Suprapubic skin (tissue), 4 donors: ENCODE measurements around the gene FOXRED2. TPM values are rescaled to one million over a fixed set of nuclear protein-coding genes. Genes with fewer than 3 reads are reported as not detected.
A peak's percentile ranks its signal among the peaks of the same experiment; 100 is the strongest.

Source experiments
- DNase-seq, 2 donors: peaks; one replicate each; pipeline ENCODE4 v3.0.0-alpha.2; 2019; ENCODE audit warnings: low spot score in 2 of 2
- H3K27ac ChIP-seq: fragments of 200-600 bp; sonication (generic); one replicate; pipeline ENCODE4 v1.5.1; 2019
- H3K27me3 ChIP-seq: fragments of 200-600 bp; sonication (generic); one replicate; pipeline ENCODE4 v1.5.1; 2019
- H3K36me3 ChIP-seq: fragments of 200-600 bp; sonication (generic); one replicate; pipeline ENCODE4 v1.5.1; 2019
- H3K4me1 ChIP-seq: fragments of 200-600 bp; sonication (generic); one replicate; pipeline ENCODE4 v1.5.1; 2019
- H3K4me3 ChIP-seq: fragments of 200-600 bp; sonication (generic); one replicate; pipeline ENCODE4 v1.5.1; 2019; ENCODE audit warnings: mild to moderate bottlenecking
- H3K9me3 ChIP-seq: fragments of 200-600 bp; sonication (generic); one replicate; pipeline ENCODE4 v1.5.1; 2019
- CTCF ChIP-seq, 2 donors: fragments of 200-600 bp in 1 of 2; fragments of 450-650 bp in 1 of 2; sonication (generic) in 1 of 2; IDR thresholded peaks; one replicate each; pipeline ENCODE4 v1.5.1; 2016 to 2019; ENCODE audit warnings: antibody characterized with exemption in 2 of 2, mild to moderate bottlenecking in 1 of 2, moderate library complexity in 1 of 2
- EP300 ChIP-seq: sonication (generic); formaldehyde crosslinking; IDR thresholded peaks from one replicate; pipeline ENCODE4 v1.6.1; 2017; ENCODE audit warnings: antibody characterized with exemption
- POLR2A ChIP-seq, 2 donors: fragments of 450-650 bp; IDR thresholded peaks; one replicate each; pipeline ENCODE4 v1.6.1; 2017; ENCODE audit warnings: antibody characterized with exemption in 2 of 2, mild to moderate bottlenecking in 2 of 2, moderate library complexity in 2 of 2
- POLR2AphosphoS5 ChIP-seq, 3 donors: sonication (generic); formaldehyde crosslinking; IDR thresholded peaks; one replicate each; pipeline ENCODE4 v1.6.1; 2017; ENCODE audit warnings: antibody characterized with exemption in 3 of 3
- WGBS: methylation state at CpG from one replicate; pipeline ENCODE4 v1.1.5; 2018; 5-methylcytosine and 5-hydroxymethylcytosine counted together
- total RNA-seq, 4 donors: library from RNA; depleted of rRNA; stranded (reverse); fragments of >200 nt; gene quantifications; one replicate each; pipeline ENCODE4 v1.1.0, GENCODE V29; 2016

Gene FOXRED2
- total RNA-seq, 4 donors from 2014 or later: 11.4 to 20.9 (median 14.0) TPM

GRCh38 chr22:36481393-36482168, 25.3 kb downstream of the FOXRED2 start, which contains the start of gene TXN2:
TXN2 (minus strand) TSS chr22:36481640; CDS start chr22:36480837, 803 bp downstream.
- under 1% methylated on average over 62 of the region's 62 CpGs for WGBS
- peak within 1 kb of the TSS; percentile 98 for H3K27ac ChIP-seq
- peaks cover 25% of the 10 kb centered on the region for H3K4me1 ChIP-seq
- peak within 1 kb of the TSS; percentile 65 for H3K4me3 ChIP-seq
- no peaks in the 10 kb centered on the region for H3K27me3 ChIP-seq
- peaks cover 28% of the 10 kb centered on the region for H3K36me3 ChIP-seq
- TF ChIP-seq POLR2A (IDR thresholded peaks at IDR 0.05): peak; percentile 34 to 55
- peak; percentile 48 to 92 (median 78) for TF ChIP-seq POLR2AphosphoS5 (IDR thresholded peaks at IDR 0.05)
- TF ChIP-seq EP300: peak; percentile 8
- no peak for TF ChIP-seq CTCF (IDR thresholded peaks at IDR 0.05)
- no peaks in the 10 kb centered on the region for H3K9me3 ChIP-seq
- peak; percentile 98 to 99 for DNase-seq

- Histone ChIP-seq H3K27ac (peak overlapping the region; percentile 98), H3K4me1 (peaks cover 25% of the 10 kb centered on the region), H3K4me3 (peak overlapping the region; percentile 65), H3K36me3 (peaks cover 34% of the 10 kb centered on the region), H3K27me3 (no peaks in the 10 kb centered on the region), H3K9me3 (no peaks in the 10 kb centered on the region)
- no peak for TF ChIP-seq CTCF (IDR thresholded peaks at IDR 0.05)
- no peak for TF ChIP-seq POLR2AphosphoS5 (IDR thresholded peaks at IDR 0.05)
- TF ChIP-seq EP300: no peak
- TF ChIP-seq POLR2A (IDR thresholded peaks at IDR 0.05): no peak
- WGBS: 7% methylated on average over 9 of the region's 9 CpGs
- DNase-seq: no peak
These were observed 25.9 kb downstream of the FOXRED2 start for GRCh38 chr22:36480941-36481392.

GRCh38 chr22:36478966-36479365, 27.9 kb downstream of the FOXRED2 start:
- no peak overlapping the region for H3K27ac ChIP-seq
- TF ChIP-seq EP300: no peak
- TF ChIP-seq POLR2AphosphoS5 (IDR thresholded peaks at IDR 0.05): no peak
- no peak for TF ChIP-seq POLR2A (IDR thresholded peaks at IDR 0.05)
- TF ChIP-seq CTCF (IDR thresholded peaks at IDR 0.05): no peak
- H3K4me3 ChIP-seq: no peak overlapping the region
- no peaks in the 10 kb centered on the region for H3K27me3 ChIP-seq
- H3K4me1 ChIP-seq: peaks cover 19% of the 10 kb centered on the region
- no peaks in the 10 kb centered on the region for H3K9me3 ChIP-seq
- H3K36me3 ChIP-seq: peaks cover 54% of the 10 kb centered on the region
- 93% methylated on average over 4 of the region's 4 CpGs for WGBS
- DNase-seq: no peak

GRCh38 chr22:36475341-36475740, 31.5 kb downstream of the FOXRED2 start:
- Histone ChIP-seq H3K27ac (no peak overlapping the region), H3K36me3 (peaks cover 80% of the 10 kb centered on the region), H3K4me1 (peaks cover 14% of the 10 kb centered on the region), H3K27me3 (no peaks in the 10 kb centered on the region), H3K4me3 (no peak overlapping the region), H3K9me3 (no peaks in the 10 kb centered on the region)
- DNase-seq: no peak
- TF ChIP-seq POLR2AphosphoS5 (IDR thresholded peaks at IDR 0.05) (no peak), EP300 (no peak), POLR2A (IDR thresholded peaks at IDR 0.05) (no peak), CTCF (IDR thresholded peaks at IDR 0.05) (no peak)
- 95% methylated on average over 6 of the region's 6 CpGs for whole genome bisulfite sequencing

- H3K4me1 ChIP-seq: peaks cover 26% of the 10 kb centered on the region
- 82% methylated on average over 12 of the region's 13 CpGs for WGBS
- TF ChIP-seq EP300 (no peak), CTCF (IDR thresholded peaks at IDR 0.05) (no peak), POLR2AphosphoS5 (IDR thresholded peaks at IDR 0.05) (no peak), POLR2A (IDR thresholded peaks at IDR 0.05) (no peak)
- no peaks in the 10 kb centered on the region for H3K27me3 ChIP-seq
- peaks cover 64% of the 10 kb centered on the region for H3K36me3 ChIP-seq
- DNase-seq: no peak
- H3K4me3 ChIP-seq: no peak overlapping the region
- no peaks in the 10 kb centered on the region for H3K9me3 ChIP-seq
- no peak overlapping the region for H3K27ac ChIP-seq
These were observed 34.2 kb downstream of the FOXRED2 start for GRCh38 chr22:36472689-36473088.
